ENCODE data around the gene MRPL18. TPM values are rescaled to one million over a fixed set of nuclear protein-coding genes. Genes with fewer than 3 reads are reported as not detected.
A peak's percentile ranks its signal among the peaks of the same experiment; 100 is the strongest.

MRPL18 gene
- total and polyA plus RNA-seq, 2 of the 4 experiments (the other 2 are of a cell fraction): 53.4 to 56.8 TPM

DNA sequence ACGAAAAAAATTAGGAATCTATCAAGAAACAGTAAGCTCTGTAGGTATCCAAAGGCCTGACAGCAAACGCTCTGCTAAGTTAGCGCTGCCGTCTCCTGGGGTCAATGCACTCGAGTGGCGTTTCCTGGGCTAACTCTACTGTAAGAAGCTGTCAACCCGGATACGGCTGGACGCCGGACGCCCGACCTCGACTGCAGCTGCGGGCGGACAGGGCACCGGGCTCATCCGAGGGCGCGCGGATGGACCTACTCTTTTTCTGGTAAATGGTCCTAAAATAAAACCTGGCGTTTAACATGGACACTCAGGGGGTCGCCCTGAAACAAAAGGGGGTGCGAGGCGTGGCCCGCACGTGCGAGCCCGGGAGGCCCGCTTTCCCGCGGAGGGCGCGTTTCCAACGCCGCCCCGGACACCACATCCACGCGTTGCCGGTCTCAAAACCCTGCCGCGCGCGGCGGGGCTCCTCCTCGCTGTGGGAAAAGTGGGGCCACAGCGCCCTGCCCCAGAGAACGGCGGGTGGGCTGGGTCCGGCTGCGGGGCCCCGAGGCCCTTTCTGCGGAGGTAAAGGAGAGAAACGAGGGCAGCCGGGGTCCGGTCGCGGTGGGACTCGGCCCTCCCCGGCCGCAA lies 1.4 kb upstream of the MRPL18 start:
- H3K27me3 ChIP-seq (ENCODE audit: control insufficient read depth, insufficient read depth, low read length): no peaks in the 10 kb centered on the region
- no peak overlapping the region for H2BK15ac ChIP-seq (ENCODE audit: low read depth, low read length)
- peak overlapping the region; percentile 77; the same call in 1 of the 2 replicates for H2AK5ac ChIP-seq (ENCODE audit: low read depth, low read length)
- peak overlapping the region; percentile 85 for H3K4me2 ChIP-seq (ENCODE audit: low read depth, low read length)
- no peak overlapping the region for H2BK120ac ChIP-seq (ENCODE audit: low read depth, low read length)
- H3K14ac ChIP-seq (replicated peaks; ENCODE audit: low read depth, low read length): peak overlapping the region; percentile 17; the same call in 1 of the 2 replicates
- peak overlapping the region; percentile 8 for H3K4ac ChIP-seq (ENCODE audit: low read depth, low read length)
- no peaks in the 10 kb centered on the region for H3K9me1 ChIP-seq (ENCODE audit: insufficient read depth, low read length)
- POLR2A ChIA-PET (ENCODE audit: unreplicated experiment): no interaction called here
- H3K79me1 ChIP-seq (ENCODE audit: low read depth in 1 of 2, low read length in 2 of 2): peaks cover 15 to 36% of the 10 kb centered on the region in 2 experiments
- dilution Hi-C loops (cut with HindIII; ENCODE audit: low sequenced_read_pairs, unreplicated experiment) (no loop called here), in situ Hi-C loops (cut with MboI; ENCODE audit: low sequenced_read_pairs) (no loop called here), intact Hi-C loops (cut with micrococcal nuclease) (loop anchor here (1.0 to 2.0 kb wide), 4 partner anchors 27 to 152 kb away; partner anchors contain the start of genes ACAT2 and WTAP)
- H4K91ac ChIP-seq (ENCODE audit: insufficient read depth, low read depth, low read length): no peak overlapping the region
- TF ChIP-seq RCOR1 (IDR thresholded peaks at IDR 0.05; ENCODE audit: insufficient replicate concordance, low read length): no peak
- peak; percentile 75 for TF ChIP-seq BHLHE40 (IDR thresholded peaks at IDR 0.05; ENCODE audit: low read depth, low read length)
- TF ChIP-seq MXI1 (IDR thresholded peaks at IDR 0.05; ENCODE audit: borderline replicate concordance, low read depth, low read length): peak; percentile 91
- TF ChIP-seq RFX5 (IDR thresholded peaks at IDR 0.05; ENCODE audit: low read depth, low read length): no peak
- H3K27ac ChIP-seq (ENCODE audit: insufficient read depth, low read length): peak overlapping the region; percentile 91
- H2BK5ac ChIP-seq (ENCODE audit: low read depth, low read length, poor library complexity, severe bottlenecking): peak overlapping the region; percentile 75
- peaks cover 4% of the 10 kb centered on the region for H3K4me1 ChIP-seq (ENCODE audit: control insufficient read depth, insufficient read depth, low read length)
- H3K9me3 ChIP-seq (ENCODE audit: control insufficient read depth, insufficient read depth, low read length): no peaks in the 10 kb centered on the region
- DNase-seq (peak; percentile 42), ATAC-seq (ENCODE audit: low read depth) (no peak)
- peak overlapping the region; percentile 89 for H3K4me3 ChIP-seq (ENCODE audit: insufficient read depth, low read depth, low read length)
- H4K5ac ChIP-seq (ENCODE audit: low read depth, low read length): no peak overlapping the region; the same call in 1 of the 2 replicates
- H4K20me1 ChIP-seq (ENCODE audit: insufficient read depth, low read length): peaks cover 16% of the 10 kb centered on the region
- H4K8ac ChIP-seq (ENCODE audit: low read depth in 2 of 2, low read length in 2 of 2): peak overlapping the region in 1 of 2 experiments; percentile 73; a peak in 1 of 4 replicates
- H3K56ac ChIP-seq (ENCODE audit: extremely low read depth, insufficient read depth, low read length): peak overlapping the region; percentile 50; the same call in 1 of the 2 replicates
- 0% methylated on average over 20 of the region's 60 CpGs; no CpG with 5 or more reads in 1 of the 2 experiments for WGBS, 2 experiments (ENCODE audit: extremely low coverage in 2 of 2, insufficient read length in 1 of 2)
- no peak overlapping the region for H3K18ac ChIP-seq (ENCODE audit: low read depth, low read length)
- BruUV-seq (replicated peaks): no TSS peak
- H3K36me3 ChIP-seq (ENCODE audit: control insufficient read depth, insufficient read depth, low read length): peaks cover 10% of the 10 kb centered on the region
- peak overlapping the region; percentile 91 for H2AK9ac ChIP-seq (replicated peaks; ENCODE audit: low read depth, low read length, poor library complexity)
- H2AFZ ChIP-seq (replicated peaks; ENCODE audit: low read length, poor library complexity): peak overlapping the region; percentile 96
- CTCF ChIA-PET: interaction anchor here (0.5 to 0.6 kb wide), 2 partner anchors 16 to 653 kb away, joined by 4 to 5 read pairs; no protein-coding TSS in a partner anchor
- peak overlapping the region; percentile 26; the same call in 1 of the 2 replicates for H3K23ac ChIP-seq (ENCODE audit: low read depth, low read length)
- no peak overlapping the region for H2BK20ac ChIP-seq (ENCODE audit: low read depth, low read length)
- peak overlapping the region; percentile 90 for H3K9ac ChIP-seq (ENCODE audit: low read depth, low read length)
